ENCODE measurements around the gene FGGY. TPM values are rescaled to one million over a fixed set of nuclear protein-coding genes. Genes with fewer than 3 reads are reported as not detected.

FGGY gene
- total RNA-seq, 1 donor from 2014 or later: 32.5 TPM

- H2AFZ ChIP-seq (replicated peaks): no peak overlapping the region
- no peaks in the 10 kb centered on the region for H3K27me3 ChIP-seq
- no peaks in the 10 kb centered on the region for H3K27me3 Mint-ChIP-seq (ENCODE audit: insufficient read depth, low read depth)
- DNase-seq (ENCODE audit: low spot score): no peak
- no peaks in the 10 kb centered on the region for H3K4me1 ChIP-seq
- H3K4me1 Mint-ChIP-seq: peaks cover 19% of the 10 kb centered on the region
- no peaks in the 10 kb centered on the region for H3F3A ChIP-seq (ENCODE audit: low read depth)
- no peaks in the 10 kb centered on the region for H3K79me2 ChIP-seq (ENCODE audit: low read depth)
- no peaks in the 10 kb centered on the region for H3K9me3 ChIP-seq (ENCODE audit: low read depth)
- no peaks in the 10 kb centered on the region for H4K20me1 ChIP-seq (ENCODE audit: low read depth)
- TF ChIP-seq CTCF (IDR thresholded peaks at IDR 0.05) (no peak), EZH2 (IDR thresholded peaks at IDR 0.05) (no peak), EZH2phosphoT487 (IDR thresholded peaks at IDR 0.05) (no peak)
- H3K9me3 Mint-ChIP-seq: no peaks in the 10 kb centered on the region
- no peaks in the 10 kb centered on the region for H3K36me3 ChIP-seq
- H3K4me3 Mint-ChIP-seq: no peak overlapping the region
- no peak overlapping the region for H3K4me3 ChIP-seq
- no peaks in the 10 kb centered on the region for H3K36me3 Mint-ChIP-seq
- peak overlapping the region; percentile 21 for H3K27ac Mint-ChIP-seq
- H3K4me2 ChIP-seq: no peak overlapping the region
- no peak overlapping the region for H3K27ac ChIP-seq
- H3K9ac ChIP-seq: no peak overlapping the region
Observed at GRCh38 chr1:59415881-59416280, 119.0 kb downstream of the FGGY start.

DNA sequence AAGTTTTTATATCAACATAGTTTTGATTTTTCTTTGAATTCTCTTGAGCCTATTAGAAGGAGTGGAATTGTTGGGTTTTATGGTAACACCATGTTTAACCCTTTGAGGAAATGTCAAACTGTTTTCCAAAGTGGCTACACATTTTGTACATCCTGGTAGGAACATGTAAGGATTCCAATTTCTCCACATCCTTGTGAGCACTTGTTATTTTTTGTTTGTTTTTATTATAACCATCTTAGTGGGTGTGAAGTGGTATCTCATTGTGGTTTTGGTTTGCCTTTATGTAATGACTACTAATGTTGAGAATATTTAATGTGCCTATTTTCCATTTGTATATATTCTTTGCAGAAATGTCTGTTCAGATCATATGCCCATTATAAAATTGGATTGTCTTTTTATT, 120.5 kb downstream of the FGGY start:
- no peaks in the 10 kb centered on the region for H3K4me1 ChIP-seq
- H3K27me3 ChIP-seq: no peaks in the 10 kb centered on the region
- no peak for TF ChIP-seq CTCF (IDR thresholded peaks at IDR 0.05)
- TF ChIP-seq EZH2phosphoT487 (IDR thresholded peaks at IDR 0.05): no peak
- TF ChIP-seq EZH2 (IDR thresholded peaks at IDR 0.05): no peak
- H3K27me3 Mint-ChIP-seq (ENCODE audit: insufficient read depth, low read depth): no peaks in the 10 kb centered on the region
- H3K4me2 ChIP-seq: no peak overlapping the region
- no peaks in the 10 kb centered on the region for H3K79me2 ChIP-seq (ENCODE audit: low read depth)
- H3K27ac Mint-ChIP-seq: no peak overlapping the region
- no peaks in the 10 kb centered on the region for H3K36me3 Mint-ChIP-seq
- H3K9ac ChIP-seq: no peak overlapping the region
- H3K27ac ChIP-seq: no peak overlapping the region
- H3F3A ChIP-seq (ENCODE audit: low read depth): no peaks in the 10 kb centered on the region
- peaks cover 22% of the 10 kb centered on the region for H3K4me1 Mint-ChIP-seq
- no peak overlapping the region for H3K4me3 Mint-ChIP-seq
- H2AFZ ChIP-seq (replicated peaks): no peak overlapping the region
- no peak for DNase-seq (ENCODE audit: low spot score)
- no peaks in the 10 kb centered on the region for H3K36me3 ChIP-seq
- no peak overlapping the region for H3K4me3 ChIP-seq
- no peaks in the 10 kb centered on the region for H4K20me1 ChIP-seq (ENCODE audit: low read depth)
- no peaks in the 10 kb centered on the region for H3K9me3 ChIP-seq (ENCODE audit: low read depth)
- H3K9me3 Mint-ChIP-seq: no peaks in the 10 kb centered on the region

DNA sequence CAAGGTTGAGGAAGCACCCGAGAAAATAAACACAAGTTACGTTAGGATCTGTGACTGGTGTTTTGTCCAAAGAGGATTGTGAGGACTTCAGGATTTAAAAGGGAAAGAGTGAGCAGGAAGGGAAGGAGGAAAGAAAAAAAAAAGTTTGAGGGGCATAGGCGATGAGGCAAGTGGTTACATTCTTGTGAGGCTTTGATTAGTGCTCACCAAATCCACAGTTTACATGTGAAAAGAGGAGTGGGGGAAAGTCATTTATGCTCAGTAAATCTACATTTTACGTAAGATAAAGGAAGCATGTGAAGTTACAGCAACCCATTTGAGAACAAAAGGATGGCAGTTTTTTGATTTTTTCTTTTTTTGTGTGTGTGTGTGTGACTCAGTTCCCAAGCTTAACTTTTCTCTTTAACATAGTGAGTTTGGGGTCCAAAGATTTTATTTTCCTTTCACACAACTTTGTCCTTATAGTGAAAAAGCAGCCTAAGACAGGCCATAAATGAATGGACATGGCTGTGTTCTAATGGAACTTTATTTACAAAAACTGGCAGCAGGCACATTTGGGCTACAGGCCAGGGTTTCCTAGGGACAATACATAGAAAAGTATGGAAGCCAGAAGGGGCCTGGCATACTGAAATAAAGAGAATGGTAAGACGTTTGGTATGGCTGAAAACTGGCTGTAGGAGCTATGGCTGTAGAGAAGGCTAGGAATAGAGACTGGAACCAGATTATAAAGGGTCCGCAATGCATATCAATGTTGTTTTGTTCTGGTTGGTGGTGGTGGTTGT, 121.7 kb downstream of the FGGY start:
- no peak overlapping the region for H3K4me2 ChIP-seq
- H3K79me2 ChIP-seq (ENCODE audit: low read depth): no peaks in the 10 kb centered on the region
- no peaks in the 10 kb centered on the region for H3K36me3 Mint-ChIP-seq
- H3K27me3 Mint-ChIP-seq (ENCODE audit: insufficient read depth, low read depth): no peaks in the 10 kb centered on the region
- no peaks in the 10 kb centered on the region for H3K9me3 Mint-ChIP-seq
- TF ChIP-seq EZH2 (IDR thresholded peaks at IDR 0.05): no peak
- peaks cover 22% of the 10 kb centered on the region for H3K4me1 Mint-ChIP-seq
- no peak overlapping the region for H3K4me3 ChIP-seq
- H3K36me3 ChIP-seq: no peaks in the 10 kb centered on the region
- H3K4me1 ChIP-seq: no peaks in the 10 kb centered on the region
- H3F3A ChIP-seq (ENCODE audit: low read depth): no peaks in the 10 kb centered on the region
- no peak overlapping the region for H3K27ac ChIP-seq
- H3K9ac ChIP-seq: no peak overlapping the region
- no peaks in the 10 kb centered on the region for H4K20me1 ChIP-seq (ENCODE audit: low read depth)
- no peaks in the 10 kb centered on the region for H3K27me3 ChIP-seq
- H3K27ac Mint-ChIP-seq: peak overlapping the region; percentile 1
- no peaks in the 10 kb centered on the region for H3K9me3 ChIP-seq (ENCODE audit: low read depth)
- H3K4me3 Mint-ChIP-seq: no peak overlapping the region
- no peak for DNase-seq (ENCODE audit: low spot score)
- no peak overlapping the region for H2AFZ ChIP-seq (replicated peaks)

All from neural progenitor cell (in vitro differentiated cells).